Activated naive CD8-positive, alpha-beta T cell treated with anti-CD3 and anti-CD28 coated beads for 36 hours (primary cell): ENCODE measurements around the gene LAG3. TPM values are rescaled to one million over a fixed set of nuclear protein-coding genes. Genes with fewer than 3 reads are reported as not detected.

ENCODE experiments used
- DNase-seq: peaks from one replicate; pipeline ENCODE4 v3.0.0; 2021
- H3K27ac Mint-ChIP-seq: one replicate; pipeline ENCODE4 v1.8.0; 2022; ENCODE audit warnings: mild to moderate bottlenecking, moderate library complexity, mixed read lengths
- H3K27me3 Mint-ChIP-seq: one replicate; pipeline ENCODE4 v1.8.0; 2022; ENCODE audit warnings: mild to moderate bottlenecking, mixed read lengths
- H3K36me3 Mint-ChIP-seq: one replicate; pipeline ENCODE4 v1.8.0; 2021; ENCODE audit warnings: mild to moderate bottlenecking, mixed read lengths
- H3K4me1 Mint-ChIP-seq: one replicate; pipeline ENCODE4 v1.8.0; 2021; ENCODE audit warnings: mixed read lengths
- H3K4me3 Mint-ChIP-seq: one replicate; pipeline ENCODE4 v1.8.0; 2022; ENCODE audit warnings: mild to moderate bottlenecking, moderate library complexity, mixed read lengths
- H3K9me3 Mint-ChIP-seq: one replicate; pipeline ENCODE4 v1.8.0; 2022; ENCODE audit warnings: mixed read lengths
- total RNA-seq, 2 experiments: library from RNA; stranded (reverse); gene quantifications; one replicate each; pipeline ENCODE4 v1.2.3, GENCODE V29; 2021

The LAG3 gene
- total RNA-seq, 2 experiments from 2014 or later, result 64.8 to 67.7 TPM

DNA sequence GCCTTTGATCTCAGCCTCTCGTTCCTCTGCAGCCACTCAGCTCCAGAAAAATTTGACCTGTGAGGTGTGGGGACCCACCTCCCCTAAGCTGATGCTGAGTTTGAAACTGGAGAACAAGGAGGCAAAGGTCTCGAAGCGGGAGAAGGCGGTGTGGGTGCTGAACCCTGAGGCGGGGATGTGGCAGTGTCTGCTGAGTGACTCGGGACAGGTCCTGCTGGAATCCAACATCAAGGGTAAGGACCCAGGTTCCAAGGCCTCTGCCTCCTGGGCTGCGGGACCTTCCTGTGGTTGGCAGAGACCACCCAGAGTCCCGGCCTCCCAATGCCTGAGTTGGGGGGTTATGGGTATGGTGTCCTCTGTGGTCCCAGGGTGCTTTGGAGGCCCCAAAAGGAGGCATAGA is 44.8 kb downstream of the LAG3 start:
- H3K4me1 Mint-ChIP-seq, result peaks cover 8% of the 10 kb centered on the region
- no peak overlapping the region for H3K4me3 Mint-ChIP-seq
- no peak for DNase-seq
- H3K27ac Mint-ChIP-seq, result no peak overlapping the region
- H3K27me3 Mint-ChIP-seq, result peaks cover 15% of the 10 kb centered on the region
- no peaks in the 10 kb centered on the region for H3K36me3 Mint-ChIP-seq
- H3K9me3 Mint-ChIP-seq, result no peaks in the 10 kb centered on the region

- DNase-seq, result no peak
These were observed 45.4 kb downstream of the LAG3 start for GRCh38 chr12:6817662-6818157.

GRCh38 chr12:6818222-6818621 is 45.9 kb downstream of the LAG3 start:
- Mint-ChIP-seq H3K9me3 (no peaks in the 10 kb centered on the region), H3K4me3 (no peak overlapping the region), H3K27ac (no peak overlapping the region), H3K4me1 (peaks cover 9% of the 10 kb centered on the region), H3K36me3 (no peaks in the 10 kb centered on the region), H3K27me3 (peaks cover 27% of the 10 kb centered on the region)
- DNase-seq, result no peak

More at GRCh38 chr12:6817662-6818157, 45.4 kb downstream of the LAG3 start:
- Mint-ChIP-seq H3K27me3 (peaks cover 22% of the 10 kb centered on the region), H3K4me3 (no peak overlapping the region), H3K36me3 (no peaks in the 10 kb centered on the region), H3K4me1 (peaks cover 9% of the 10 kb centered on the region), H3K9me3 (no peaks in the 10 kb centered on the region), H3K27ac (no peak overlapping the region)

DNA sequence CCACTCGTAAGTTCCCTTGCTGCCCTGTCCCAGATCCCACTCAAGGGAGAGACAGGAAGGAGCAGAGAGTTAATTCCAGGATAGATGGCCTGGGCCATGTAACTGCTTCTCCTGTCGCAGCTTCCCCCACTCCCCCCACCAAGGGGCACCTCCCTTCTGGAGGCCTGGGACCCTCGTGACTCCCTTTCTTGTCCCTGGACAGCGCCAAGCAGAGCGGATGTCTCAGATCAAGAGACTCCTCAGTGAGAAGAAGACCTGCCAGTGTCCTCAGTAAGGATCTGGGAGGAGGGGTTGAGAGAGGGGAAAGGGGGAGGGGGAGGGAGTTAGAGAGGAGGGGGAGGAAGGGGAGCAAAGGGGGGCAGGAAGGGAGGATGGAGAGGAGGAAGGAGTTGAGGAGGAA is 46.3 kb downstream of the LAG3 start:
- no peak overlapping the region for H3K4me3 Mint-ChIP-seq
- H3K4me1 Mint-ChIP-seq, result peaks cover 9% of the 10 kb centered on the region
- H3K36me3 Mint-ChIP-seq, result no peaks in the 10 kb centered on the region
- H3K9me3 Mint-ChIP-seq, result no peaks in the 10 kb centered on the region
- no peak overlapping the region for H3K27ac Mint-ChIP-seq
- DNase-seq, result no peak
- H3K27me3 Mint-ChIP-seq, result peaks cover 29% of the 10 kb centered on the region

- Mint-ChIP-seq H3K36me3 (no peaks in the 10 kb centered on the region), H3K4me1 (peaks cover 9% of the 10 kb centered on the region), H3K27me3 (peaks cover 34% of the 10 kb centered on the region), H3K9me3 (no peaks in the 10 kb centered on the region), H3K27ac (no peak overlapping the region), H3K4me3 (no peak overlapping the region)
- DNase-seq, result no peak
These were observed 47.0 kb downstream of the LAG3 start for GRCh38 chr12:6819106-6820030.

DNA sequence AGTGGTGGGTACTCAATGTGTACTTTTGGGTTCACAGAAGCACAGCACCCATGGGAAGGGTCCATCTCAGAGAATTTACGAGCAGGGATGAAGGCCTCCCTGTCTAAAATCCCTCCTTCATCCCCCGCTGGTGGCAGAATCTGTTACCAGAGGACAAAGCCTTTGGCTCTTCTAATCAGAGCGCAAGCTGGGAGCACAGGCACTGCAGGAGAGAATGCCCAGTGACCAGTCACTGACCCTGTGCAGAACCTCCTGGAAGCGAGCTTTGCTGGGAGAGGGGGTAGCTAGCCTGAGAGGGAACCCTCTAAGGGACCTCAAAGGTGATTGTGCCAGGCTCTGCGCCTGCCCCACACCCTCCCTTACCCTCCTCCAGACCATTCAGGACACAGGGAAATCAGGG is 47.8 kb downstream of the LAG3 start:
- Mint-ChIP-seq H3K27me3 (peaks cover 42% of the 10 kb centered on the region), H3K4me3 (no peak overlapping the region), H3K9me3 (no peaks in the 10 kb centered on the region), H3K4me1 (peaks cover 9% of the 10 kb centered on the region), H3K36me3 (no peaks in the 10 kb centered on the region), H3K27ac (no peak overlapping the region)
- no peak for DNase-seq

- Mint-ChIP-seq H3K36me3 (no peaks in the 10 kb centered on the region), H3K27ac (no peak within 1 kb of the TSS), H3K4me3 (peak within 1 kb of the TSS; percentile 44), H3K4me1 (peaks cover 13% of the 10 kb centered on the region), H3K27me3 (peaks cover 56% of the 10 kb centered on the region), H3K9me3 (no peaks in the 10 kb centered on the region)
- DNase-seq, result peak; percentile 21
These were observed 49.5 kb downstream of the LAG3 start, which contains the start of gene GPR162 for GRCh38 chr12:6821591-6822425. TSS of gene GPR162 (plus strand) at chr12:6821821. CDS start at chr12:6823899, 2,078 bp downstream.

DNA sequence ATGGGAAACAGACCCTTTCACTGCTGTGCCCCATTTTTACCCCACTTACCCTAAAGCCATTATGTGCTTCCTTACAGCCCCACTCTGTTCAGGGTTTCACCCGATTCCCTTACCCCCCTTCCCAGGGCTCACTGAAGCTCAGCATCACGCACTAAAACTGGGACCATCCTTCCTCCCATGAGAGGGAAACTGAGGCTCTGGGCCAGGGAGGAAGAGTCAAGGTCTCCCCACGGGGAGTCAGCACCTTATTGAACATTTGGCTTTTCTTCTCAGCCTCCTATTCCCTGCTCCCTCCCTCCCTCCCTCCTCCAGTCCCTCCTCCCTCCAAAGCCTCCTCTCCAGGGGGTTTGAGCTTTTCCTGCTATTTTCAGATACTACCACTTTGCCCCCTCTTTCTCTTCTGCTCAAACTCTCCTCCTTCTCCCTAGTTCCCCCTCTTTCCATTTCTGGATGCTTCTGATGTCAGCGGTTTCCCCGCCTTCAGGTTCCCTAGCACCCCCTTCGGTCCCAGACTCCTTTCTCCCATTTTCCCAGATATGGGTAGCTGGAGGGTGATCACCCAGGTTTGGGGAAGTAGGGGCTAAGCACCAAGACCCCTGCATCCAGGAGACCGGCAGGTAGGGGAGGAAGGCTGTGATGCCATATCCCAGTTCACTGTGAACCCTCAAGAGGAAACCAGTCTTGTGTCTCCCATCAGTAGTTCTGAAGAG is 50.3 kb downstream of the LAG3 start:
- Mint-ChIP-seq H3K4me3 (no peak overlapping the region), H3K36me3 (no peaks in the 10 kb centered on the region), H3K27me3 (peaks cover 63% of the 10 kb centered on the region), H3K9me3 (no peaks in the 10 kb centered on the region), H3K4me1 (peaks cover 15% of the 10 kb centered on the region), H3K27ac (no peak overlapping the region)
- no peak for DNase-seq

DNA sequence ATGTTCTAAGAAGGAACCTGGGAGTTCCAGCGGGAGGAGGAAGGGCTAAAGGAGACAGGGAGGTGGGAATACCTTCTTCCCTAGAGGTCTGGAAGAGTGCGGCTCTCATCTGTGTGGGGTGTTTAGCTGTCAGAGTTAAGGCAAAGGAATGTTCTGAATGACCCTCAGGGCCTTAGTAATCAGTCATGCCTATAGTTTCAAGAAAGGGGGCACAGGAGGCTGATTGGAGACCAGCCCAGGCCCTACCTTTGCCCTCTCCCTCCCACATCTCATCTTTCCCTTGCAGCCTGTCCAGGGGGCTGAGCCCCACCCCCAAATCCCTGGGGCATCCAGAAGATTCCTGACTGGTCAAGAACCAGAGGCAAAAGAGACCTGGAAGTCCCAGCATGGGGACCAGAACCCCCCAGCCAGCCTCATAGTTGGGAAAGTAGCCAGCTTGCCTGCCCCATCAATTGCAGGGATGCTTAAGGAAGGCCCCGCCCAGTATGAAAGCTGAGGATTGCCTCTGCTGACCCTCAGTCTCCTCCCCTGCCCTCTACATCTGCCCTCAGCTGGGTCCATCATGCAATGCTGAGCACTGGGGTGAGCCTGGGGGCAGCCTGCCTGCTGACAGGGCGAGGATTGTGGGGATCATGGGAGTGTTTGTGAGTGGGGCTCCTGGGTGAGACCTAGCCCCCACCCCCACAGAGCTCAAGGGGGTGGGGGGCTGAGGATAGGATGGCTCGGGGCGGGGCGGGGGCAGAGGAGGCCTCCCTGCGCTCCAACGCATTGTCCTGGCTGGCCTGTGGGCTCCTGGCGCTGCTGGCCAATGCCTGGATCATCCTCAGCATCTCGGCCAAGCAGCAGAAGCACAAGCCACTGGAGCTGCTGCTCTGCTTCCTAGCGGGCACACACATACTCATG is 51.1 kb downstream of the LAG3 start:
- Mint-ChIP-seq H3K36me3 (no peaks in the 10 kb centered on the region), H3K9me3 (no peaks in the 10 kb centered on the region), H3K4me1 (peaks cover 18% of the 10 kb centered on the region), H3K4me3 (no peak overlapping the region), H3K27me3 (peaks cover 69% of the 10 kb centered on the region), H3K27ac (no peak overlapping the region)
- DNase-seq, result no peak

GRCh38 chr12:6824085-6824775 is 51.9 kb downstream of the LAG3 start:
- H3K27ac Mint-ChIP-seq, result no peak overlapping the region
- H3K27me3 Mint-ChIP-seq, result peaks cover 75% of the 10 kb centered on the region
- no peaks in the 10 kb centered on the region for H3K9me3 Mint-ChIP-seq
- H3K36me3 Mint-ChIP-seq, result no peaks in the 10 kb centered on the region
- no peak overlapping the region for H3K4me3 Mint-ChIP-seq
- no peak for DNase-seq
- peaks cover 23% of the 10 kb centered on the region for H3K4me1 Mint-ChIP-seq

DNA sequence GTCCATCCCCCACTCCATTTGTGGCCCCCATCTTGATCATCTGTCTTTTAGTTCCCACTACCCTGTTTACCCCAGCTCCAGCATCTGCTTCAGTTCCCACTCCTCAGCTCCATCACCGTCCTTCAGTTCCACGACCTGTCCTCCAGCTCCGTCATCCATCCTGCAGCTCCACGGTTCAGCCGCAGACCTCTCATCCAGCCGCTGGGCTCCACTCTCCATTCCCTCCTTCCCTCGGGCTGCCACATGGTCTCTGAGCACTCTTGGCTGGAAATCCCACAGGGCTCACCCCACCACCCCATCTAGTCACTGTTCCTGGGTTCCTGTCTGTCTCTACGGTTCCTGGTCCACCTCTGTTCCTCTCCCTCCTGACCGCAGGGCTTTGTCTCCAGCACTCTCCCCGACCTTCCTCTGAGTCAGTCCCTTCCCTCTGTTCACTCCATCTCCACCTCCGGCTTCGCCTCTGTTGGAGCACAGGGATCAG is 52.6 kb downstream of the LAG3 start:
- H3K9me3 Mint-ChIP-seq, result no peaks in the 10 kb centered on the region
- H3K4me1 Mint-ChIP-seq, result peaks cover 25% of the 10 kb centered on the region
- H3K27me3 Mint-ChIP-seq, result peaks cover 80% of the 10 kb centered on the region
- no peaks in the 10 kb centered on the region for H3K36me3 Mint-ChIP-seq
- no peak for DNase-seq
- H3K4me3 Mint-ChIP-seq, result no peak overlapping the region
- no peak overlapping the region for H3K27ac Mint-ChIP-seq

DNA sequence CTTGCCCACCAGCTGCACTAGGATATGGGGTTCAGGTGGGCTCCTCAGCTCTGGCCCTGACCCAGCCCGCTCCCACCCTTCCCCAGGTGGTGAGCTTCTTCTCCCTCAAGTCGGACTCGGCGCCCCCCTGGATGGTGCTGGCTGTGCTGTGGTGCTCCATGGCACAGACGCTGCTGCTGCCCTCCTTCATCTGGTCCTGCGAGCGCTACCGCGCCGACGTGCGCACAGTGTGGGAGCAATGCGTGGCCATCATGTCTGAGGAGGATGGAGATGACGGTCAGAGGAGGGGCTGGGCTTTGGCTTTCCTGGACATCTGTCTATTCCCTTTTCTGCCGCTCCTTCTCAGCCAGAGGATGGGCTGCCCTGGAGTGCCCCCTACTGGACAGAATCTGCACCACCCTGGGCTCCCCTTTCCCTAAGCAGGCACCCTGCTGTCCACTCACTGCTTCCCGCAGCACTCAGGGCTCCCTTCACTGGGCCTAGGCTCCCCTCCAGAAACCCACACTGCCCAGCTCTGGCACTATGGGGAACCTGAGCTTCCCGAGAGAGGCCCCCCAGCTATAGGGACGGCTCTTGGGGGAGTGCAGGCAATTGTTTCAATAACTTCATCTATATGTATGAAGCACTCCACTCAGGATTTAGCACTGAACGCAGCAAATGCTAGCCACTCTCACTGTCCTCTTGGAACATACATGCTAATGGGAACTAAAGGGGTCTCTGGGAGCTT is 53.2 kb downstream of the LAG3 start:
- H3K27ac Mint-ChIP-seq, result no peak overlapping the region
- peaks cover 77% of the 10 kb centered on the region for H3K27me3 Mint-ChIP-seq
- peak; percentile 76 for DNase-seq
- H3K9me3 Mint-ChIP-seq, result no peaks in the 10 kb centered on the region
- no peaks in the 10 kb centered on the region for H3K36me3 Mint-ChIP-seq
- H3K4me3 Mint-ChIP-seq, result no peak overlapping the region
- H3K4me1 Mint-ChIP-seq, result peaks cover 25% of the 10 kb centered on the region
